Osteoblast (primary cell): ENCODE results near the gene LAMA5. TPM values are rescaled to one million over a fixed set of nuclear protein-coding genes. Genes with fewer than 3 reads are reported as not detected.

Experiments used
- DNase-seq: peaks from one replicate; pipeline ENCODE4 v3.0.0; 2011; ENCODE audit warnings: low spot score, mixed read lengths; ENCODE audit not compliant: insufficient read length; ENCODE audit errors: missing footprints
- H2AFZ ChIP-seq: 2 replicates; pipeline ENCODE4 v1.6.0; 2011; ENCODE audit warnings: mild to moderate bottlenecking, low read length
- H3K27ac ChIP-seq: 2 replicates; pipeline ENCODE4 v1.5.1; 2011; ENCODE audit warnings: mild to moderate bottlenecking, low read depth, low read length, moderate library complexity
- H3K27me3 ChIP-seq: 2 replicates; pipeline ENCODE4 v1.6.0; 2012; ENCODE audit warnings: mild to moderate bottlenecking, control low read depth, inconsistent platforms, low read length, moderate library complexity; ENCODE audit not compliant: insufficient read depth
- H3K36me3 ChIP-seq: 2 replicates; pipeline ENCODE4 v1.5.1; 2011; ENCODE audit warnings: mild to moderate bottlenecking, low read length, control low read depth, moderate library complexity; ENCODE audit not compliant: insufficient read depth
- H3K4me1 ChIP-seq: 2 replicates; pipeline ENCODE4 v1.5.1; 2011; ENCODE audit warnings: mild to moderate bottlenecking, low read length, control low read depth, moderate library complexity; ENCODE audit not compliant: insufficient read depth
- H3K4me2 ChIP-seq: 2 replicates; pipeline ENCODE4 v1.6.0; 2011; ENCODE audit warnings: mild to moderate bottlenecking, low read length; ENCODE audit not compliant: insufficient read depth
- H3K4me3 ChIP-seq: fragments of 200-600 bp; sonication (generic); 3 replicates; pipeline ENCODE4 v1.5.1; 2012; ENCODE audit warnings: mild to moderate bottlenecking, low read length, inconsistent platforms; ENCODE audit not compliant: insufficient read depth
- H3K79me2 ChIP-seq: 2 replicates; pipeline ENCODE4 v1.6.0; 2012; ENCODE audit warnings: mild to moderate bottlenecking, low read length, control low read depth, inconsistent platforms; ENCODE audit not compliant: insufficient read depth
- H3K9me3 ChIP-seq: 2 replicates; pipeline ENCODE4 v1.5.1; 2011; ENCODE audit warnings: low read depth, low read length, control low read depth
- H4K20me1 ChIP-seq: 2 replicates; pipeline ENCODE4 v1.6.0; 2012; ENCODE audit warnings: mild to moderate bottlenecking, low read length, control low read depth; ENCODE audit not compliant: insufficient read depth
- CTCF ChIP-seq: IDR thresholded peaks from 2 replicates; pipeline ENCODE4 v1.5.1; 2011; ENCODE audit warnings: mild to moderate bottlenecking, low read depth, low read length, moderate library complexity; ENCODE audit errors: extremely low read depth
- total RNA-seq: library from RNA; depleted of rRNA; stranded (reverse); fragments of >200 nt; gene quantifications from 2 replicates; pipeline ENCODE4 v1.2.3, GENCODE V29; 2012

LAMA5 gene
- total RNA-seq, 1 donor, result 2.2 TPM

GRCh38 chr20:62259294-62259565, 107.9 kb downstream of the LAMA5 start:
- Histone ChIP-seq H3K79me2 (peaks cover 46% of the 10 kb centered on the region), H3K27ac (no peak overlapping the region), H3K27me3 (no peaks in the 10 kb centered on the region), H3K36me3 (peaks cover 48% of the 10 kb centered on the region), H3K4me3 (no peak overlapping the region), H3K4me2 (no peak overlapping the region), H4K20me1 (peaks cover 62% of the 10 kb centered on the region), H3K9me3 (no peaks in the 10 kb centered on the region), H2AFZ (no peak overlapping the region), H3K4me1 (peaks cover 12% of the 10 kb centered on the region)
- no peak for TF ChIP-seq CTCF
- DNase-seq, result peak; percentile 74

Other genes with a start within 250 kb of the LAMA5 start
- 41.8 and 48.5 TPM in 2 replicates for gene LSM14B, start 244.8 kb downstream of the LAMA5 start, total RNA-seq
- 208 and 215 TPM in 2 replicates for gene PSMA7, start 223.9 kb downstream of the LAMA5 start, total RNA-seq
- 12.7 TPM in 2 replicates for gene SS18L1, start 223.5 kb downstream of the LAMA5 start, total RNA-seq
- gene MTG2, start 184.3 kb downstream of the LAMA5 start, total RNA-seq, result 22.1 and 25.0 TPM in 2 replicates
- gene HRH3, start 147.0 kb downstream of the LAMA5 start, total RNA-seq, result not detected in 2 replicates
- gene OSBPL2, start 128.8 kb downstream of the LAMA5 start, total RNA-seq, result 35.8 and 39.8 TPM in 2 replicates
- gene ADRM1, start 64.3 kb downstream of the LAMA5 start, total RNA-seq, result 93.1 and 103 TPM in 2 replicates
- 460 and 508 TPM in 2 replicates for gene RPS21, start 19.8 kb upstream of the LAMA5 start, total RNA-seq
- gene CABLES2, start 40.0 kb upstream of the LAMA5 start, total RNA-seq, result 1.8 TPM in 2 replicates
- not detected in 2 replicates for gene RBBP8NL, start 60.2 kb upstream of the LAMA5 start, total RNA-seq
- gene GATA5, start 108.7 kb upstream of the LAMA5 start, total RNA-seq, result not detected in 2 replicates